ENCODE results near the gene ADGRD1.

The ADGRD1 gene

GRCh38 chr12:131024721-131025120 lies 71.0 kb downstream of the ADGRD1 start:
- no peak for DNase-seq (ENCODE audit: low read depth in 2 of 2)

GRCh38 chr12:131025234-131025633 lies 71.5 kb downstream of the ADGRD1 start:
- DNase-seq (ENCODE audit: low read depth in 2 of 2) = no peak

DNA sequence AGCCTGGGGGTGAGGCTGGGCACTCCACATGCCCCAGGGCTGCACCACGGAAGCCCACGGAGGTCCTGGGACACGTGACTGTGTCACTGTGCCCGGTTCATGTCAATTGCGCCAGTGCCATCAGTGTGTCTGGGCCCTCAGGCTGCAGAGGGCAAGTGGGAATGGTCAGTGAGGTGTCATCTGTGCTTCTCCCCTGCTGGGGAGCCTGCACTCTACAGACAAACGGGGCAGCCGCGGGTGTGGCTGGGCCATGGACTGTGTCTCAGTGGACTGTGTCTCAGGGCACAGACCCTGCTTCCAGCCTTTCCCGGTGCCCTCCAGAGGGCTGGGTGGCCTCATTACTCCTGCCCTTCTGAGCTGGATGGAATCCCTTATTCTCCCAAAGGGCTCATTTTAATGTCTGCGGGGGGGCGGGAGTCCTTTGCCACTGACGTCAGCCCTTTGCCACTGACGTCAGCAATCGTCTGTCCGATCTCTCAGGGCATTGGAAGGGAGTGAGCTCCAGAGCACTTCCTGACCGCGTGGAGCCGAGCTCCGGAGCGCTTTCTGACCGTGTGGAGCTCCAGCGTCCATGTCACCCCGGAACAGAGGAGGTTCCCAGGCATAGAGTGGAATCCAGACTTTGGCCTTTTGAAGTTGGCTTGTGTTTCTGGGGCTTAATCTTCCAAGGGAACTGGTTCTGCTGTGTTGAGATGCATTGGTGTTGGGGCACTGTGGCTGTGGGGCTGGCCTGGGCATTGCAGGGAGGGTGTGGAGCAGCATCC lies 72.4 kb downstream of the ADGRD1 start:
- DNase-seq (ENCODE audit: low read depth in 2 of 2) = no peak

- no peak for DNase-seq (ENCODE audit: low read depth in 2 of 2)
Observed at GRCh38 chr12:131026754-131027153, 73.0 kb downstream of the ADGRD1 start.

DNA sequence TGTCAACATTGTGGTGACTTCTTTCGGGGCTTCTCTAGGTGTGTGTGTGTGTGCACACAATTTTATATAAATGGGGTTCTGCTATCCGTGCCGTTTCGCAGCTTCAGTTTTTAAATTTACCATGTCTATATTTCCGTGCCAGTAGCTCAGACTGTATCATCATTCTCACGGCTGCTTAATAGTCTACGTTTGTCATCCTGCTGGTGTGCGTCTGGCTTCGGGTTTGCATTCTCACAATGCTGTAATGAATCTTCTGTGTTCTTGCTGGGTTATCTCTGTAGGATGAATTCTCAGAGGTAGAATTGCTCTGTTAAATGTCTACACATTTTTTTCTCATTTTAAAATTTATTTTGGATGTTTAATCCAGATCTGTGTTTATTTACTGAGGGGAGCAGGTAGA lies 73.6 kb downstream of the ADGRD1 start:
- no peak for DNase-seq (ENCODE audit: low read depth in 2 of 2)

GRCh38 chr12:131027876-131028586 lies 74.3 kb downstream of the ADGRD1 start:
- DNase-seq (ENCODE audit: low read depth in 2 of 2) = no peak

- DNase-seq (ENCODE audit: low read depth in 2 of 2) = no peak
Observed at GRCh38 chr12:131028587-131029338, 75.1 kb downstream of the ADGRD1 start.

DNA sequence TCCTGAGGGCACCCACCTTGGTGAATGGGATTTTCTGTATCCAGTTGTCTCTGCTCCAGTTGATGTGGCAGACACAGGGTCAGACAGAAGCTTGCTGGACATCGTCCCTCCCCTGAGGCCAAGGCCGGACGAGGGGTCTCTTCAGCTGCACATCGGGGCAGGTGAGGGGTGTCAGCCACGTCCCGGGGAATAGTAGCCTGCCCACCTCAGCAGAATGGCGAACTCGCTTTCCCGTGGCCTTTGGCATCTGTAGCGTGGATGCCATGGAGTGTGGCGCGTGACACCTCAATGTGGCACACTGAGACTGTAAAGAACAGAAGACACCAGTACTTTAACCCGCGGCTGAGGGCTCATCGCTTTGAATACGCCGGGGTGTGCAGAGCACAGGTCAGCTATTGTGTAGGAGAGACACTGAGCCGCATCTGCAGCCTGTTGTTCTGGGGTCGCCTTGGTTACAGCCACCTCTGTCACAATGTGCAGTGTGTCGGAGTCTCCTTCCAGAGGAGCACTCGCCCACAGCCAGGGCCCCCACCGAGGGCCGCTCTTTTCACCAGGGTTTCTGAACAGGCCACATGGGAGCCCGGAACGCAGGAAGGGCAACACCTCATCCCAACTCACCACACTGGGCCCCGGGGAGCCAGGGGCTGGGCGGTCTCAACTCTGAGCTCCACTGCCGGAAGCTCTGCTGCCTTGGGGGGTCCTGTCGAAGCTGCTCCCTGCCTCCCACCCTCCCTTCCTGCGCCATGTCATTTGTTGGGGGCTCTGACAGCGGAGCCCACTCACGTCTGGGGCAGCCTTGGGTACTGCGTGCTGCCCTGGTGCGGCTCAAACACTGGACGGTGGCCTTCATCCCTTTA lies 77.0 kb downstream of the ADGRD1 start:
- DNase-seq (ENCODE audit: low read depth in 2 of 2) = no peak

- DNase-seq (ENCODE audit: low read depth in 2 of 2) = no peak
Observed at GRCh38 chr12:131032082-131032750, 78.5 kb downstream of the ADGRD1 start.

DNA sequence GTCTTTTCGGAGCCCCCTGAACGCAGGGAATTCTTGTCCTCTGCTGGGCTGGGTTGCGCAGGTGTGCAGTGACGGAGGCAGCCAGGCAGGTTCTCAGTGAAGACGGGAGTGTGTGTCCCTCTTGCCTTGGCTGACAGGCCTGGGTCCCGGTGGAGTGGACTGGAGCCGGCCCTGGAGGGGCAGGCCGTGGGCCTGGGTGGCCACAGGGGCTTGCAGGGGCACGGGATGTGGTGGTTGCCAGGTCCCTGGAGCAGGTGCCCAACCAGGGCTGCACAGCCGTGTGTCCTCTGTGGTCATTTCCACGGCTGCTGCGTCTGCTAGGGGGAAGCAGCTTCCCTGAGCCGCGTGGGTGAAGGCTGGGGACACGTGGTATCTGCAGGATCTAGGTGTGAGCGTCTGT lies 79.8 kb downstream of the ADGRD1 start:
- no peak for DNase-seq (ENCODE audit: low read depth in 2 of 2)

GRCh38 chr12:131033886-131034482 lies 80.3 kb downstream of the ADGRD1 start:
- no peak for DNase-seq (ENCODE audit: low read depth in 2 of 2)

DNA sequence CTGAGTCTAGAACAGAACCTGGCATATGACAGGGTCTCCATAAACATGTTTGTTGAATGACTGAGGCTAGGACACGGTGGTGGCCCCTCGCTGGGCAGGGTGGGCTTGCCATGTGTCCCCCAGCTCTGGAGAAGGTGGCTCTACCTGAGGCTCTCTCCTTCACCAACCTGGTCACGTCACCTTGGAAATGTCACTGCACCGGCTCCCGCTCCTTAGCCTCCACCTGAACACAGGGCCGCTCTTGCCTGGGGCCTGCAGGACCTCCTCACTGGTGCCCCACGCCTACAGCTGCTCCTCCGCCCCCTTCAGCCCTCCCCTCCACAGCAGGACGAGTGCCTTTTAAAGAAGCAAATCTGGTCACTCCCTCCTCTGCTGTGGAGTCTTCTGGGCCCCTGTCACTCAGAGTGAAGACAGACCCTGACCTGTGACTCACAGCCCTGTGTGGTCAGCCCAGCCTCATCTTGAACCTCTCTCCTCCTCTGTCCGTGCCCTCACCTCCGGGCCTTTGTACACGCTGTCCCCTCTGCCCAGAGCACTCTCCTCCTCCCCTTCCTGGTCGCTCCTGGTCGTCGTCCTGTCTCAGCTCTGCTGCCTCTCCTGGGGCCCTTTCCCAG lies 81.0 kb downstream of the ADGRD1 start:
- no peak for DNase-seq (ENCODE audit: low read depth in 2 of 2)

DNA sequence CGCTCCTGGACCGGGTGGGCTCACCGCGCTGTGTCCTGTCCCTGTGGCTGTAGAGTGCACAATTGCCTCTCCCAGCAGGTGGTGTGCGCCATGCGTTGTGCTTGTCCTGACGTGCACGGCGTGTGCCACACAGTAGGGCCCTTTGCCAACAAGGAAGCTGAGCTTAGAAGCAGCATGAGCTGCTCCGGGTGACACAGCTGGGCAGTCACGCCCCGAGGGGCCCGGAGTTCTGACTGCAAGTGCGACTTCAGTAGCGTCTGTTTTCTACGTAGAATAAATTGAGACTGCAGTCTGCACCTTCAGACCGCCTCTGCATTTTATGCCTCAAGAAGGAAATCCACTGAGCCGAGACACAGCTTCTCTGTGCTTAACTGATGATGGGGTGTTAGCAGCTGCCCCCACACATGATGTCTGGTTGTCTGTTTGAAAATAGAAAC lies 81.6 kb downstream of the ADGRD1 start:
- no peak for DNase-seq (ENCODE audit: low read depth in 2 of 2)

DNA sequence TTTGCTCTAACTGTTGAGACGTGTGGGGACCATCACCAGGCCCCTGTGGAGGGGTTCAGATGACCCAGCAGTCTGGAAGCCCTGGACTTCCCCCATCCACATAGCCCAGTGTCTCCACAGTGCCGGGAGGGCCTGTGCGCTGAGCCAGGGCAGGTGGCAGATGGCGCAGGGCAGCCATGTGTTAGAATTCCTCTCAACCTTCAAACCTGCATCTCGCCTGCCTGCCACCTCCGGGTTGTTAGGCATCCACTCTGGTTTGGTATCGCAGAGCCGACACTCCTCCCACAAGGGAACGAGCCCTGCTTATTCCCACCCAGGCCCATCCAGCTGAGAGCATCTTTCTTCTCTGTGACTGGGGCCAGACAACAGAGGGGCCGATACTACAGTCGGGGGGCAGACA lies 84.5 kb downstream of the ADGRD1 start:
- no peak for DNase-seq (ENCODE audit: low read depth in 2 of 2)

- DNase-seq (ENCODE audit: low read depth in 2 of 2) = no peak
Observed at GRCh38 chr12:131038961-131039950, 85.5 kb downstream of the ADGRD1 start.

- DNase-seq (ENCODE audit: low read depth in 2 of 2) = no peak
Observed at GRCh38 chr12:131040491-131040890, 86.8 kb downstream of the ADGRD1 start.

GRCh38 chr12:131041216-131041967 lies 87.7 kb downstream of the ADGRD1 start:
- no peak for DNase-seq (ENCODE audit: low read depth in 2 of 2)

All from stimulated activated CD4-positive, alpha-beta T cell treated with anti-CD3 and anti-CD28 coated beads, Interleukin-12 subunit alpha, Interleukin-12 subunit beta, amount 100 ng/mL, for 24 hours (primary cell).